DMS114 treated with DMSO at 0.1 percent for 48 hours (cell line): Measurements from ENCODE around the gene ANKRD13C.

Source experiments
- DNase-seq: peaks from one replicate; lab custom pipeline; 2025; ENCODE audit not compliant: unreplicated experiment; lab: John Stamatoyannopoulos, UW

Gene ANKRD13C

DNA sequence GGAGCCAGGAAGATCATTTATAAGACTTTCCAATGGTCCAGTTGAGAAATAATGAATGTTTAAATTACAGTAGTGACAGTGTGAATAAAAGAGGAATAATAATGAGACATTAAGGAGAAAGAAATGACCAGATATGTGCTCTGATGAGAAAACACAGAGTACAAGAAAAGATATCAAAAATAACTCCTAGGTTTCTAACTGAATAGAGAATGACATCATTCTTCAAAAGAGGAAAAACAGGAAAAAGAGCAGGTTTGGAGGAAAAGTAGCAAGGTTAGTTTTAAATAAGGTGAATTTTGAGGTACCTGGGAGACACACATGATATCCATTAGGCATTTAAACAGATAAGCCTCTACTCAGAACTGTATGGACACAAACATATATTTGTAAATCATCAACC, 55.0 kb downstream of the ANKRD13C start:
- no peak for DNase-seq

- DNase-seq = no peak
Measured at GRCh38 chr1:70295749-70296148, 58.8 kb downstream of the ANKRD13C start.

DNA sequence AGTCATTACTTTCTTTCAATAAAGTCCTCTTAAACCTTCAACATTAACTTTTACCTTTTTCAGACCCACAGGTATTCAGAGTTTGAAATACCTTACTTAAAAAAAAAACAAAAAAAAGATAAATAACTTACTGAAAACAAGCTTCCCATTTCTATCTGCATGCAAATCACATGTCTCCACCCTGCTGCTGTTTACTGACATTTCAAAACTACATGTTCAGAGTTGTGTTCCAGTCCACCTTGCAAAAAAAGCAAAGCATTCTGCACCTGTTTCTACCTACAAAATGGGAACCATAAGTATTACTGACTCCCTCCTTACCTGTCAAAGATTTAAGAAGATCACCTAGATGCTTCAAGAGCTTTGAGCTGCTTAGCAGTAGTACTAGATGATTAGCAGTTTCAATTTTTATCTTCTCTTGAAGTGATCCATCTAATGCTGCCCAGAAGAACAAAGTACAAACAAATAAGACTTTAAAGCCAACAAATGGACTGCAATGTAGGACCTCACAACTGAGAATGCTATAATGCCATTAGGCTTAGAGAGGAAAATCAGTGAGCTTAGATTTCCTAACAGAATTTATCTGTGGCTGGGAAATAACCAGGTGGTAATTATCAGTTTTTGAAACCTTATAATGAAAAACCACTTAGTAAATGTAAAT, 61.2 kb downstream of the ANKRD13C start:
- DNase-seq = no peak

DNA sequence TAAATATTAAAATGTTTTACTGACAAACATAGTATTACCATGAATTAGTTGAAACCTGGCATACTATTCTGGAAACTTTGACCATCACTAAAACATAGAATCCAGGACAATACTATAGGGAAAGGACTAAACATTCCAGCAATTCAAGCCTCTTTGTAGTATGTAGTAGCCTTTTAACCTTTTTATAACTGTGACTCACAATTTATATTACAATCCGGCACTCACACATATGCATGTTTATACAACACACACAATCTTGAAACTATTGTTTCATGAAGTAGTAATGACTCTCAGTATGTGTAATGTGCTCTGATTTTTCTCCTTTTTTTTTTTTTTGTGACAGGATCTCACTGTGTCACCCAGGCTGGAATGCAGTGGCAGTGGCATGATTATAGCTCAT, 64.3 kb downstream of the ANKRD13C start:
- no peak for DNase-seq

DNA sequence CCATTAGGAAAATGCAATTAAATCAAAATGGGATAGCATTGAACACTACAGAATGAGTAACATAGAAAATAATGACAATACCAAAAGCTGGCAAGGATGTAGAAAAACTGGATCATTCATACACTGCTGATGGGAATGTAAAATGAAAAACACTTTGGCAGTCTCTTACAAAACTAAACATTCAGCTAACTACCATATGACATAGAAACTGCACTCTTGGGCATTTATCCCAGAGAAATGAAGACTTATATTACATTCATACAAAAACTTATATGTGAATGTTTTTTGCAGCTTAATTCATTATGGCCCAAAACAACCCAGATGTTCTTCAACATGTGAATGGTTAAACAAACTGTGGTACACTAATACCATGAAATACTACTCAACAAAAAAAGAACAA, 66.4 kb downstream of the ANKRD13C start:
- no peak for DNase-seq

DNA sequence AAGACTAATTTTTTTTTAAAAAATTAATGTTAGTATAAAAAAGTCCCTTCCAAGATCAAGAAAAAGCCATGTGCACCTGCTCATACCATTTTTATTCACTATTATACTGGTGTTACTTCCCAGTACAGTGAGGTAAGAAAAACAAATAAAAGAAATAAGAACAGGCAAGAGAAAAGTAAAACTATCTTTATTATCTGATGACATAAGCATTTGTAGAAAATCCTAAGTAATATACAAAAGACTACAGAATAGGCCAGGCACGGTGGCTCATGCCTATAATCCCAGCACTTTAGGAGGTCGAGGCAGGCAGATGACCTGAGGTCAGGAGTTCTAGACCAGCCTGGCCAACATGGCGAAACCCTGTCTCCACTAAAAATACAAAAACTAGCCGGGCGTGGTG, 68.1 kb downstream of the ANKRD13C start:
- DNase-seq = no peak

DNA sequence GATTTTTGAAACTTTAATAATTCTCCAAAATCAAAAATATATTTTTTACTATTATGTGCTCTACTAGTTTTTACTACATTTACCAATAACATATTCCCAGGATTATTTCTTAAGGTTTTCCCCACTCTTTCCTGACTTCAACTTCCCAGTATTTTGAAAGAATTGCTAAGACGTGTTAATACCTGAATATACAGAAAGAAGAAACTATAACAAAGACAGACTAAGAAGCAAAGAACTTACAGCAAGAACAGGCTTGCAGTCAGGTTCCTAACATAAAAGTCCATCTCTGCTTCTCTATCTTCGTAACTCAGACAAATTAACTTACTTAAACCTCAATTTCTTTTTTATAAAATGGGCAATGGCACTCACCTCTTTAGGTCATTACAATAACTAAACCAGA, 70.2 kb downstream of the ANKRD13C start:
- DNase-seq = no peak

- no peak for DNase-seq
Measured at GRCh38 chr1:70278710-70279109, 75.8 kb downstream of the ANKRD13C start.

DNA sequence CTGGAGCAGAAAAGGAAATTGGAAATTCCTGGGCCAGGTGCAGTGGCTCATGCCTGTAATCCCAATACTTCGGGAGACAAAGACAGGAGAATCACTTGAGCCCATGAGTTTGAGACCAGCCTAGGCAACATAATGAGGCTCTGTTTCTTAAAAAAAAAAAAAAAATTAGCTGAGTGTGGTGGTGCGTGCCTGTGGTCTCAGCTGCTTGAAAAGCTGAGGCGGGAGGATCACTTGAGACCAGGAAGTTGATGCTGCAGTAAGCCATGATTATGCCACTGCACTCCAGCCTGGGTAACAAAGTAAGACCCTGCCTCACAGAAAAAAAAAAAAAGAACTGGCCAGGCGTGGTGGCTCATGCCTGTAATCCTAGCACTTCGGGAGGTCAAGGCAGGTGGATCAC, 76.6 kb downstream of the ANKRD13C start:
- no peak for DNase-seq

GRCh38 chr1:70265946-70266345, 88.6 kb downstream of the ANKRD13C start:
- no peak for DNase-seq

- DNase-seq = no peak
Measured at GRCh38 chr1:70264839-70265238, 89.7 kb downstream of the ANKRD13C start.

DNA sequence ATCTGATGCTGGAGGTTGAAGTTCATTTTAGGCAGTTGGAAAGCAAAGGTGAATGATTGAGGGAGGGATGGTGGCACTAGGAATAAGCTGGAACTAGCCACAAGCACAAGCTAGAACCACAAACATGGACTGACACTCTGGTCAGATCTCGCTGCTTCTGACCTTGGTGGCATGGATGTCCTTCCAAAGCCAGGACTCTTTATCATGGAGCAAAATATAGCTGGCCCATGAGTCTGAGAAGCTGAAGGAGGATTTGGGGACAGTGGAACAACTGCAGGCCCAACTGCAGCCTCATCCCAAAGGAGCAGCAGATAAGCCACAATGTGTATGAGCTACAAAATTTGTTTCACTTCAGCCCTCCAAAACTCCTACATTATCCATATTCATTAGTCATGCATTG, 97.9 kb downstream of the ANKRD13C start:
- no peak for DNase-seq

- DNase-seq = no peak
Measured at GRCh38 chr1:70248729-70249128, 105.8 kb downstream of the ANKRD13C start.

- DNase-seq = no peak
Measured at GRCh38 chr1:70247768-70248167, 106.8 kb downstream of the ANKRD13C start.

DNA sequence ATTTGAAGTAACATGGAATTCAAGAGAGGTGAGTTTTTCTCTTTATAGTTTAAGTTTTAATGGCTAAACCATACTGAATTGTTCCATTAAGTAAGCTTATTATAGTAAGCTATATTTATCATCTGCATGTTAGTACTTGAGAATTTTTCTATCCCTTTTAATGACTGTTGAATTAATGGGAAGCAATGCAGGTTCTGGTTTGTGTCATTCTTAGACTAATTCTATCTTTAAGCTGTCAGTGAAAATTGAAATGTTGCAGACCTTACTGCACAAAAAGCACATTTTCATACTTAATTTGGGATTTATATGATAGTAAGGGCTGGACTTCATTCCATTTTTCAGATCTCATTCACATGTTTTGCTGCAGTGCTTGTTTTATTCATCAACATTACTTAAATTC, 107.4 kb downstream of the ANKRD13C start:
- DNase-seq = no peak

DNA sequence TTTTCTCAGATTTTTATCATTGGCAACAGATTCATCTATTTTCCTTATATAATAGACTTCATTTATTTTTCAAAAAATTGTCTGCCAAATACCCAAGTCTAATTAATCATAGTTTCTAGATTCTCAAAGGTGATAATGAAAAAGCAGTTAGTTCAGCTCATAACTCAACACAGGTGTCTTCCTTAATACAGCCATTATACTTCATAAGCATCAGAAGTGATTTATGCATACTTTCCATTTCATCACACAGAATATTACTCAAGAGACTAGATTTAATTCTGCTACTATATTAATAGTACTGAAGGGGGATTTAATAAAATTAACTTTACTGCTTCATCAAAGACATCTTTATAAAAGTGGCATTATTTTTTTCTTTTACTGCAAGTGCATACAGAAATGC, 114.6 kb downstream of the ANKRD13C start:
- DNase-seq = no peak

DNA sequence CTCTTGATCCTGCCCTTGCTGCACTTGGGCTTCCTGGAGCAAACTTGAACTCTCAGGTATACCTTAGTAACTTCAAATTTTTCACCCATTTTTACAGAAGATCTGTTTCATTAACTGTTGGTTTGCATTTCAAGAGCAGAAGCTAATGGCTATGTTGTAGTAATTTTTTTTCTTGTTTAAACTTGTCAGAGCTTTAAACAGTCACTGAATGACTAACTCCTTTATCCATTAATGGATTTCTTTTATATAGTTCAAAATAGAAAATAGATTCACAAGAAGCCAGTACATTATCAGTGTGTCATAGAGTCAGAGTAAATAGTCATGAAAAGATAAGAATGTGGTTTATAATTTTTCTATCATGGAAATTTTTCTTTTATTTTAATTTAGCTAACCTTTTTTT, 119.8 kb downstream of the ANKRD13C start:
- no peak for DNase-seq

GRCh38 chr1:70231475-70231874, 123.0 kb downstream of the ANKRD13C start:
- DNase-seq = no peak

DNA sequence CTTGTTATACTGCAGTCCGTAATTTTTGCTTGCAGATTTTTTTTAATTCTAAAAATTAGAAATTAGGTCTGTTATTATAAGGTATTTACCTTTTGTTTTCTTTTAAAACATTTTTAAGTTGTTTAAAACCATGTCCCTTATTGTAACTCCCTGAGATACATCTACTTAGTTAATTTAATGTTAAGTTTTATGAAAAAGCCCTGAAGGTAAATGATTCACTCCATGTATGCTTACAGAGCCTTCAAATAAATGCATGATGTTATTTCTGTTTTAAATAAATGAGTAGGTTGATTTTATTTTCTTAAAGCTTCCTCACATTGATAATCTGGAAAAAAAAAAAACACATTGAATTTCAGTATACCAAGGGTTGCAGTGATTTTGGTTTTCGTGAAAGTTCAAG, 125.9 kb downstream of the ANKRD13C start:
- no peak for DNase-seq

- no peak for DNase-seq
Measured at GRCh38 chr1:70227439-70227838, 127.1 kb downstream of the ANKRD13C start.

GRCh38 chr1:70224954-70225353, 129.6 kb downstream of the ANKRD13C start:
- DNase-seq = no peak

DNA sequence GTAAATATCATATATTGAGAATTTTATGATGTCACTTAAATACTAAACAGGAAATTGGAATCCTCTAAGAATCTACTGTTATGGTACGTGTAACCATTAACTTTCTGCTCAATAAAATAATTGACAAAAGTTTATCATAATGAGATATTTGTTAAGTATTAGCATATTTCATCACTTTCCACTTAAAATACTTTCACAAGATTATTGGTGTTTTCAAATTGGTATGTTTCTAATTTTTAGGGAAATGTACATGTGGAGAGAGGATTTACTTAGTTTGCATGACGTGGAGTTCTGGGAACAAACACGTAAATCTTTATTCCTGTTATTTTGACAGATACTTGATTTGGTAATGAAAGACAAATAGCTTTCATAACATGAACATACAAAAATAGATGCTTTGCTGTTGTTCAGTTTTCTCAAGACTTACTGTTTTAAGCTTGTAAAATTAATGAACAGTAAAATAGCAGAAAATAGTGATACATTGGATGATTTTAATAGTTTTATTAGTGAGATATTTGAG, 131.7 kb downstream of the ANKRD13C start:
- no peak for DNase-seq
